ENCODE results near the gene CPED1. TPM values are rescaled to one million over a fixed set of nuclear protein-coding genes. Genes with fewer than 3 reads are reported as not detected.

The CPED1 gene
- total RNA-seq, 2 experiments from 2014 or later: not detected

- no peak overlapping the region for H3K27ac Mint-ChIP-seq
- H3K36me3 Mint-ChIP-seq (ENCODE audit: low read depth): no peaks in the 10 kb centered on the region
- ChIA-PET POLR2A (no interaction called here), CTCF (no interaction called here)
- no peaks in the 10 kb centered on the region for H3K9me3 Mint-ChIP-seq
- DNase-seq: no peak
- H3K4me3 Mint-ChIP-seq: no peak overlapping the region
- H3K4me1 Mint-ChIP-seq: no peaks in the 10 kb centered on the region
- H3K27me3 Mint-ChIP-seq: peaks cover 2% of the 10 kb centered on the region
These were observed 31.9 kb downstream of the CPED1 start for GRCh38 chr7:121020249-121020988.

GRCh38 chr7:121020989-121021969, 32.8 kb downstream of the CPED1 start:
- no peaks in the 10 kb centered on the region for H3K36me3 Mint-ChIP-seq (ENCODE audit: low read depth)
- H3K4me1 Mint-ChIP-seq: no peaks in the 10 kb centered on the region
- H3K4me3 Mint-ChIP-seq: no peak overlapping the region
- DNase-seq: no peak
- H3K27me3 Mint-ChIP-seq: peaks cover 4% of the 10 kb centered on the region
- ChIA-PET POLR2A (no interaction called here), CTCF (no interaction called here)
- H3K9me3 Mint-ChIP-seq: no peaks in the 10 kb centered on the region
- no peak overlapping the region for H3K27ac Mint-ChIP-seq

- Mint-ChIP-seq H3K4me1 (no peaks in the 10 kb centered on the region), H3K27ac (no peak overlapping the region), H3K36me3 (ENCODE audit: low read depth) (no peaks in the 10 kb centered on the region), H3K27me3 (peaks cover 4% of the 10 kb centered on the region), H3K4me3 (no peak overlapping the region), H3K9me3 (no peaks in the 10 kb centered on the region)
- ChIA-PET CTCF (no interaction called here), POLR2A (no interaction called here)
- DNase-seq: no peak
These were observed 34.7 kb downstream of the CPED1 start for GRCh38 chr7:121023194-121023593.

- Mint-ChIP-seq H3K9me3 (no peaks in the 10 kb centered on the region), H3K4me1 (no peaks in the 10 kb centered on the region), H3K27ac (no peak overlapping the region), H3K27me3 (peaks cover 4% of the 10 kb centered on the region), H3K36me3 (ENCODE audit: low read depth) (no peaks in the 10 kb centered on the region), H3K4me3 (no peak overlapping the region)
- ChIA-PET POLR2A (no interaction called here), CTCF (interaction anchor here (1.2 kb wide), 1 partner anchor 84 kb away, joined by 3 read pairs; no protein-coding TSS in a partner anchor)
- no peak for DNase-seq
These were observed 35.4 kb downstream of the CPED1 start for GRCh38 chr7:121023683-121024511.

GRCh38 chr7:121024611-121025010, 36.1 kb downstream of the CPED1 start:
- POLR2A ChIA-PET: no interaction called here
- Mint-ChIP-seq H3K9me3 (no peaks in the 10 kb centered on the region), H3K27ac (no peak overlapping the region), H3K27me3 (peaks cover 4% of the 10 kb centered on the region), H3K4me1 (no peaks in the 10 kb centered on the region), H3K36me3 (ENCODE audit: low read depth) (no peaks in the 10 kb centered on the region), H3K4me3 (no peak overlapping the region)
- CTCF ChIA-PET: interaction anchor here (1.2 kb wide), 1 partner anchor 83 kb away, joined by 3 read pairs; no protein-coding TSS in a partner anchor
- DNase-seq: no peak

- Mint-ChIP-seq H3K27ac (no peak overlapping the region), H3K4me1 (no peaks in the 10 kb centered on the region), H3K4me3 (no peak overlapping the region), H3K9me3 (no peaks in the 10 kb centered on the region), H3K27me3 (peaks cover 4% of the 10 kb centered on the region), H3K36me3 (ENCODE audit: low read depth) (no peaks in the 10 kb centered on the region)
- POLR2A ChIA-PET: no interaction called here
- CTCF ChIA-PET: no interaction called here
- no peak for DNase-seq
These were observed 37.6 kb downstream of the CPED1 start for GRCh38 chr7:121026159-121026558.

GRCh38 chr7:121026577-121027111, 38.1 kb downstream of the CPED1 start:
- CTCF ChIA-PET: no interaction called here
- POLR2A ChIA-PET: no interaction called here
- H3K4me3 Mint-ChIP-seq: no peak overlapping the region

GRCh38 chr7:121027761-121028669, 39.5 kb downstream of the CPED1 start:
- H3K9me3 Mint-ChIP-seq: no peaks in the 10 kb centered on the region
- DNase-seq: no peak
- H3K4me1 Mint-ChIP-seq: no peaks in the 10 kb centered on the region
- peaks cover 4% of the 10 kb centered on the region for H3K27me3 Mint-ChIP-seq
- ChIA-PET CTCF (no interaction called here), POLR2A (no interaction called here)
- H3K27ac Mint-ChIP-seq: no peak overlapping the region
- H3K4me3 Mint-ChIP-seq: no peak overlapping the region
- no peaks in the 10 kb centered on the region for H3K36me3 Mint-ChIP-seq (ENCODE audit: low read depth)

More at GRCh38 chr7:121026577-121027111, 38.1 kb downstream of the CPED1 start:
- no peaks in the 10 kb centered on the region for H3K4me1 Mint-ChIP-seq
- peaks cover 4% of the 10 kb centered on the region for H3K27me3 Mint-ChIP-seq
- H3K27ac Mint-ChIP-seq: no peak overlapping the region
- no peaks in the 10 kb centered on the region for H3K36me3 Mint-ChIP-seq (ENCODE audit: low read depth)
- H3K9me3 Mint-ChIP-seq: no peaks in the 10 kb centered on the region
- no peak for DNase-seq

GRCh38 chr7:121029302-121029701, 40.8 kb downstream of the CPED1 start:
- no peaks in the 10 kb centered on the region for H3K36me3 Mint-ChIP-seq (ENCODE audit: low read depth)
- H3K9me3 Mint-ChIP-seq: no peaks in the 10 kb centered on the region
- POLR2A ChIA-PET: no interaction called here
- H3K27ac Mint-ChIP-seq: no peak overlapping the region
- DNase-seq: no peak
- CTCF ChIA-PET: no interaction called here
- no peak overlapping the region for H3K4me3 Mint-ChIP-seq
- H3K4me1 Mint-ChIP-seq: no peaks in the 10 kb centered on the region
- peaks cover 2% of the 10 kb centered on the region for H3K27me3 Mint-ChIP-seq

GRCh38 chr7:121030308-121030707, 41.8 kb downstream of the CPED1 start:
- Mint-ChIP-seq H3K27ac (no peak overlapping the region), H3K27me3 (peaks cover 2% of the 10 kb centered on the region)
- POLR2A ChIA-PET: no interaction called here

GRCh38 chr7:121032645-121033460, 44.3 kb downstream of the CPED1 start:
- ChIA-PET POLR2A (no interaction called here), CTCF (interaction anchor here (1.4 kb wide), 1 partner anchor 46 kb away, joined by 3 read pairs; no protein-coding TSS in a partner anchor)
- Mint-ChIP-seq H3K36me3 (ENCODE audit: low read depth) (no peaks in the 10 kb centered on the region), H3K27ac (no peak overlapping the region), H3K4me3 (no peak overlapping the region), H3K9me3 (no peaks in the 10 kb centered on the region), H3K4me1 (no peaks in the 10 kb centered on the region), H3K27me3 (no peaks in the 10 kb centered on the region)
- no peak for DNase-seq

More at GRCh38 chr7:121030308-121030707, 41.8 kb downstream of the CPED1 start:
- Mint-ChIP-seq H3K4me3 (no peak overlapping the region), H3K36me3 (ENCODE audit: low read depth) (no peaks in the 10 kb centered on the region), H3K4me1 (no peaks in the 10 kb centered on the region), H3K9me3 (no peaks in the 10 kb centered on the region)
- CTCF ChIA-PET: no interaction called here
- DNase-seq: no peak

Measured in activated CD4-positive, alpha-beta memory T cell treated with anti-CD3 and anti-CD28 coated beads, Interleukin-2, amount 10 ng/mL, durations not matched to agents 7 days and 5 days (primary cell).